GM12878 (cell line): ENCODE measurements around the gene MCEE. TPM values are rescaled to one million over a fixed set of nuclear protein-coding genes. Genes with fewer than 3 reads are reported as not detected.

Experiments used
- CHD2 ChIP-seq: IDR thresholded peaks from 2 replicates; pipeline ENCODE4 v1.6.1; 2011; ENCODE audit warnings: low read depth, low read length, improper control_type of control experiment, borderline replicate concordance
- ESRRA ChIP-seq: IDR thresholded peaks from 2 replicates; pipeline ENCODE4 v1.6.1; 2012; ENCODE audit warnings: mild to moderate bottlenecking, low read length, improper control_type of control experiment
- IKZF2 ChIP-seq, 2 experiments: fragments of 450-650 bp; IDR thresholded peaks; 2 replicates each; pipeline ENCODE4 v1.6.1; 2017; ENCODE audit warnings: mild to moderate bottlenecking in 2 of 2, moderate library complexity in 2 of 2
- MEF2B ChIP-seq: fragments of 450-650 bp; IDR thresholded peaks from 2 replicates; pipeline ENCODE4 v1.6.1; 2018; ENCODE audit warnings: mild to moderate bottlenecking, moderate library complexity; ENCODE audit not compliant: partially characterized antibody, poor library complexity, severe bottlenecking
- RUNX3 ChIP-seq: IDR thresholded peaks from 2 replicates; pipeline ENCODE4 v1.6.1; 2012; ENCODE audit warnings: low read length, inconsistent platforms
- ZNF622 ChIP-seq: fragments of 450-650 bp; IDR thresholded peaks from 2 replicates; pipeline ENCODE4 v1.6.1; 2017; ENCODE audit warnings: mild to moderate bottlenecking, inconsistent platforms
- polyA plus RNA-seq, 11 experiments: library from polyadenylated mRNA; depleted of rRNA in 4 of 11; unstranded in 6 of 11; stranded (reverse) in 5 of 11; fragments of >200 nt; fragmentation: Nextera tagmentation in 4 of 11; fragmentation: Illumina TruSeq in 1 of 11; extraction: Ambion mirVana in 4 of 11; extraction: Trizol in 1 of 11; gene quantifications; 1 replicate in 1 of 11; 2 replicates in 10 of 11; pipeline versions ENCODE4 v1.2.1 to v1.2.3, GENCODE V29; 2011 to 2016; ENCODE audit warnings: inconsistent platforms in 2 of 11, missing spikeins in 2 of 11, low read depth in 1 of 11
- total RNA-seq, 4 experiments: library from RNA; depleted of rRNA in 3 of 4; stranded (reverse); fragments of >200 nt in 3 of 4; fragmentation: Illumina TruSeq in 1 of 4; extraction: Trizol in 1 of 4; gene quantifications; 2 replicates each; pipeline versions ENCODE4 v1.2.1 to v1.2.3, GENCODE V29; 2013 to 2021
- TF ChIP-seq, protein P1 (sequence below), 3 experiments: IDR thresholded peaks in 2 of 3; conservative IDR thresholded peaks in 1 of 3; 2 replicates each; pipeline ENCODE4 v1.5.1; 2011; ENCODE audit warnings: low read depth in 3 of 3, low read length in 3 of 3, mild to moderate bottlenecking in 3 of 3, control low read depth in 2 of 3, moderate library complexity in 2 of 3, inconsistent platforms in 1 of 3, mixed read lengths in 1 of 3; ENCODE audit not compliant: control insufficient read depth in 2 of 3, insufficient read depth in 1 of 3; ENCODE audit errors: extremely low read depth in 1 of 3
- TF ChIP-seq, protein P2 (sequence below): fragments of 450-650 bp; IDR thresholded peaks from 2 replicates; pipeline ENCODE4 v1.6.1; 2017; ENCODE audit warnings: mild to moderate bottlenecking, moderate library complexity
- TF ChIP-seq, protein P3 (sequence below): fragments of 450-650 bp; formaldehyde crosslinking; IDR thresholded peaks from 2 replicates; pipeline ENCODE4 v1.4.0; 2020; ENCODE audit warnings: mild to moderate bottlenecking, moderate library complexity
- TF ChIP-seq, protein P4 (sequence below): fragments of 450-650 bp; IDR thresholded peaks from 2 replicates; pipeline ENCODE4 v1.6.1; 2018; ENCODE audit warnings: borderline replicate concordance, mild to moderate bottlenecking; ENCODE audit not compliant: partially characterized antibody
- TF ChIP-seq, protein P5 (sequence below): fragments of 450-650 bp; formaldehyde crosslinking; IDR thresholded peaks from 2 replicates; pipeline ENCODE4 v1.5.0; 2022; ENCODE audit warnings: mild to moderate bottlenecking, missing genetic modification characterization

The MCEE gene
- total and polyA plus RNA-seq, 10 of the 15 experiments (the other 5 are each of a cell fraction or from before 2014, with no cell fraction given): 17.3 to 63.4 (median 20.9) TPM

DNA sequence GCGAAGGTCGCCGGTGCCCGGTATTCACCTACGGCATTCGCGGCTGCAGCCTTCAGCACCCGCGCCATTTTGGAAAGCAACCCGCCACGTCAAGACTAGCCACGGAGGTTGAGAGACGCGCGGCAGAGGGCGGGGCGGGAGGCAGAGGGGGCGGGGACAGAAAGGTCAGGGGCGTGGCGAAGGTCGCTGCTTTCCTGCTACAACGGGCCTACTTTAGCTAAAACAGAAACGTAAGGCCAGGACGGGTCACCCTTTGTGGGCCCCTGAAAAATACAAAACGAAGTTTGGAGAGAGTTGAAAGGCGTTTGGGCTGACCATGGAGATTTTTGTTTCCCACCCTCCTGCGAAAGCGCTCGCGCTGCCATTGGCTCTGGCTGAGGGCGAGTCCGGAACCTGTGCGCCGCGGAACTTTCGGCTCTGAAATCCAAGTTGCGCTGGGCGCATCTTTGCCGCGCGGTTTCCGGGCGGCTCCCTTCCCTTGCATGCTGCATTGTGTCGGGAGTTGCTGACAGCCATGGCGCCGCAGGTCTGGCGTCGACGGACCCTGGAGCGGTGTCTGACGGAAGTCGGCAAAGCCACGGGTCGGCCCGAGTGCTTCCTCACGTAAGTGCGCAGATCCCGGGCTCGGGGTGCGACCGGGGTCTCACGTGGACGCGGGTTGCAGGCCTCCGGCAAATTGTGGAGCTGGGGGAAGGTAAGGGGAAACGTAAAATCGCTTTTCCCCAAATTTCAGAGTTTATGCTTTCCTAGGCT is at the start of gene MCEE, which contains the start of gene MPHOSPH10 (continued):
- TF ChIP-seq CHD2: 0 out of 2 replicates have a peak, but pooled peaks have one; percentile 60
- peak; percentile 68 for TF ChIP-seq RUNX3
- TF ChIP-seq, protein P1, sequence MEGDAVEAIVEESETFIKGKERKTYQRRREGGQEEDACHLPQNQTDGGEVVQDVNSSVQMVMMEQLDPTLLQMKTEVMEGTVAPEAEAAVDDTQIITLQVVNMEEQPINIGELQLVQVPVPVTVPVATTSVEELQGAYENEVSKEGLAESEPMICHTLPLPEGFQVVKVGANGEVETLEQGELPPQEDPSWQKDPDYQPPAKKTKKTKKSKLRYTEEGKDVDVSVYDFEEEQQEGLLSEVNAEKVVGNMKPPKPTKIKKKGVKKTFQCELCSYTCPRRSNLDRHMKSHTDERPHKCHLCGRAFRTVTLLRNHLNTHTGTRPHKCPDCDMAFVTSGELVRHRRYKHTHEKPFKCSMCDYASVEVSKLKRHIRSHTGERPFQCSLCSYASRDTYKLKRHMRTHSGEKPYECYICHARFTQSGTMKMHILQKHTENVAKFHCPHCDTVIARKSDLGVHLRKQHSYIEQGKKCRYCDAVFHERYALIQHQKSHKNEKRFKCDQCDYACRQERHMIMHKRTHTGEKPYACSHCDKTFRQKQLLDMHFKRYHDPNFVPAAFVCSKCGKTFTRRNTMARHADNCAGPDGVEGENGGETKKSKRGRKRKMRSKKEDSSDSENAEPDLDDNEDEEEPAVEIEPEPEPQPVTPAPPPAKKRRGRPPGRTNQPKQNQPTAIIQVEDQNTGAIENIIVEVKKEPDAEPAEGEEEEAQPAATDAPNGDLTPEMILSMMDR (IDR thresholded peaks at IDR 0.05 in 2 of 3, conservative IDR thresholded peaks at IDR 0.05 in 1 of 3; ENCODE audit: control insufficient read depth in 2 of 3, extremely low read depth in 1 of 3, insufficient read depth in 1 of 3, low read depth in 3 of 3, low read length in 3 of 3): no peak
- peak; percentile 29 to 34; a peak in 3 of 4 replicates for TF ChIP-seq IKZF2 (IDR thresholded peaks at IDR 0.05)
- TF ChIP-seq, protein P2, sequence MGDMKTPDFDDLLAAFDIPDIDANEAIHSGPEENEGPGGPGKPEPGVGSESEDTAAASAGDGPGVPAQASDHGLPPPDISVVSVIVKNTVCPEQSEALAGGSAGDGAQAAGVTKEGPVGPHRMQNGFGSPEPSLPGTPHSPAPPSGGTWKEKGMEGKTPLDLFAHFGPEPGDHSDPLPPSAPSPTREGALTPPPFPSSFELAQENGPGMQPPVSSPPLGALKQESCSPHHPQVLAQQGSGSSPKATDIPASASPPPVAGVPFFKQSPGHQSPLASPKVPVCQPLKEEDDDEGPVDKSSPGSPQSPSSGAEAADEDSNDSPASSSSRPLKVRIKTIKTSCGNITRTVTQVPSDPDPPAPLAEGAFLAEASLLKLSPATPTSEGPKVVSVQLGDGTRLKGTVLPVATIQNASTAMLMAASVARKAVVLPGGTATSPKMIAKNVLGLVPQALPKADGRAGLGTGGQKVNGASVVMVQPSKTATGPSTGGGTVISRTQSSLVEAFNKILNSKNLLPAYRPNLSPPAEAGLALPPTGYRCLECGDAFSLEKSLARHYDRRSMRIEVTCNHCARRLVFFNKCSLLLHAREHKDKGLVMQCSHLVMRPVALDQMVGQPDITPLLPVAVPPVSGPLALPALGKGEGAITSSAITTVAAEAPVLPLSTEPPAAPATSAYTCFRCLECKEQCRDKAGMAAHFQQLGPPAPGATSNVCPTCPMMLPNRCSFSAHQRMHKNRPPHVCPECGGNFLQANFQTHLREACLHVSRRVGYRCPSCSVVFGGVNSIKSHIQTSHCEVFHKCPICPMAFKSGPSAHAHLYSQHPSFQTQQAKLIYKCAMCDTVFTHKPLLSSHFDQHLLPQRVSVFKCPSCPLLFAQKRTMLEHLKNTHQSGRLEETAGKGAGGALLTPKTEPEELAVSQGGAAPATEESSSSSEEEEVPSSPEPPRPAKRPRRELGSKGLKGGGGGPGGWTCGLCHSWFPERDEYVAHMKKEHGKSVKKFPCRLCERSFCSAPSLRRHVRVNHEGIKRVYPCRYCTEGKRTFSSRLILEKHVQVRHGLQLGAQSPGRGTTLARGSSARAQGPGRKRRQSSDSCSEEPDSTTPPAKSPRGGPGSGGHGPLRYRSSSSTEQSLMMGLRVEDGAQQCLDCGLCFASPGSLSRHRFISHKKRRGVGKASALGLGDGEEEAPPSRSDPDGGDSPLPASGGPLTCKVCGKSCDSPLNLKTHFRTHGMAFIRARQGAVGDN: peak; percentile 82
- TF ChIP-seq, protein P3, sequence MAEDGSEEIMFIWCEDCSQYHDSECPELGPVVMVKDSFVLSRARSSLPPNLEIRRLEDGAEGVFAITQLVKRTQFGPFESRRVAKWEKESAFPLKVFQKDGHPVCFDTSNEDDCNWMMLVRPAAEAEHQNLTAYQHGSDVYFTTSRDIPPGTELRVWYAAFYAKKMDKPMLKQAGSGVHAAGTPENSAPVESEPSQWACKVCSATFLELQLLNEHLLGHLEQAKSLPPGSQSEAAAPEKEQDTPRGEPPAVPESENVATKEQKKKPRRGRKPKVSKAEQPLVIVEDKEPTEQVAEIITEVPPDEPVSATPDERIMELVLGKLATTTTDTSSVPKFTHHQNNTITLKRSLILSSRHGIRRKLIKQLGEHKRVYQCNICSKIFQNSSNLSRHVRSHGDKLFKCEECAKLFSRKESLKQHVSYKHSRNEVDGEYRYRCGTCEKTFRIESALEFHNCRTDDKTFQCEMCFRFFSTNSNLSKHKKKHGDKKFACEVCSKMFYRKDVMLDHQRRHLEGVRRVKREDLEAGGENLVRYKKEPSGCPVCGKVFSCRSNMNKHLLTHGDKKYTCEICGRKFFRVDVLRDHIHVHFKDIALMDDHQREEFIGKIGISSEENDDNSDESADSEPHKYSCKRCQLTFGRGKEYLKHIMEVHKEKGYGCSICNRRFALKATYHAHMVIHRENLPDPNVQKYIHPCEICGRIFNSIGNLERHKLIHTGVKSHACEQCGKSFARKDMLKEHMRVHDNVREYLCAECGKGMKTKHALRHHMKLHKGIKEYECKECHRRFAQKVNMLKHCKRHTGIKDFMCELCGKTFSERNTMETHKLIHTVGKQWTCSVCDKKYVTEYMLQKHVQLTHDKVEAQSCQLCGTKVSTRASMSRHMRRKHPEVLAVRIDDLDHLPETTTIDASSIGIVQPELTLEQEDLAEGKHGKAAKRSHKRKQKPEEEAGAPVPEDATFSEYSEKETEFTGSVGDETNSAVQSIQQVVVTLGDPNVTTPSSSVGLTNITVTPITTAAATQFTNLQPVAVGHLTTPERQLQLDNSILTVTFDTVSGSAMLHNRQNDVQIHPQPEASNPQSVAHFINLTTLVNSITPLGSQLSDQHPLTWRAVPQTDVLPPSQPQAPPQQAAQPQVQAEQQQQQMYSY: no peak
- peak; percentile 44 for TF ChIP-seq MEF2B
- TF ChIP-seq ZNF622: no peak
- TF ChIP-seq, protein P4, sequence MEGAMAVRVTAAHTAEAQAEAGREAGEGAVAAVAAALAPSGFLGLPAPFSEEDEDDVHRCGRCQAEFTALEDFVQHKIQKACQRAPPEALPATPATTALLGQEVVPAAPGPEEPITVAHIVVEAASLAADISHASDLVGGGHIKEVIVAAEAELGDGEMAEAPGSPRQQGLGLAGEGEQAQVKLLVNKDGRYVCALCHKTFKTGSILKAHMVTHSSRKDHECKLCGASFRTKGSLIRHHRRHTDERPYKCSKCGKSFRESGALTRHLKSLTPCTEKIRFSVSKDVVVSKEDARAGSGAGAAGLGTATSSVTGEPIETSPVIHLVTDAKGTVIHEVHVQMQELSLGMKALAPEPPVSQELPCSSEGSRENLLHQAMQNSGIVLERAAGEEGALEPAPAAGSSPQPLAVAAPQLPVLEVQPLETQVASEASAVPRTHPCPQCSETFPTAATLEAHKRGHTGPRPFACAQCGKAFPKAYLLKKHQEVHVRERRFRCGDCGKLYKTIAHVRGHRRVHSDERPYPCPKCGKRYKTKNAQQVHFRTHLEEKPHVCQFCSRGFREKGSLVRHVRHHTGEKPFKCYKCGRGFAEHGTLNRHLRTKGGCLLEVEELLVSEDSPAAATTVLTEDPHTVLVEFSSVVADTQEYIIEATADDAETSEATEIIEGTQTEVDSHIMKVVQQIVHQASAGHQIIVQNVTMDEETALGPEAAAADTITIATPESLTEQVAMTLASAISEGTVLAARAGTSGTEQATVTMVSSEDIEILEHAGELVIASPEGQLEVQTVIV: peak; percentile 15
- peak; percentile 48 for TF ChIP-seq ESRRA
- TF ChIP-seq, protein P5, sequence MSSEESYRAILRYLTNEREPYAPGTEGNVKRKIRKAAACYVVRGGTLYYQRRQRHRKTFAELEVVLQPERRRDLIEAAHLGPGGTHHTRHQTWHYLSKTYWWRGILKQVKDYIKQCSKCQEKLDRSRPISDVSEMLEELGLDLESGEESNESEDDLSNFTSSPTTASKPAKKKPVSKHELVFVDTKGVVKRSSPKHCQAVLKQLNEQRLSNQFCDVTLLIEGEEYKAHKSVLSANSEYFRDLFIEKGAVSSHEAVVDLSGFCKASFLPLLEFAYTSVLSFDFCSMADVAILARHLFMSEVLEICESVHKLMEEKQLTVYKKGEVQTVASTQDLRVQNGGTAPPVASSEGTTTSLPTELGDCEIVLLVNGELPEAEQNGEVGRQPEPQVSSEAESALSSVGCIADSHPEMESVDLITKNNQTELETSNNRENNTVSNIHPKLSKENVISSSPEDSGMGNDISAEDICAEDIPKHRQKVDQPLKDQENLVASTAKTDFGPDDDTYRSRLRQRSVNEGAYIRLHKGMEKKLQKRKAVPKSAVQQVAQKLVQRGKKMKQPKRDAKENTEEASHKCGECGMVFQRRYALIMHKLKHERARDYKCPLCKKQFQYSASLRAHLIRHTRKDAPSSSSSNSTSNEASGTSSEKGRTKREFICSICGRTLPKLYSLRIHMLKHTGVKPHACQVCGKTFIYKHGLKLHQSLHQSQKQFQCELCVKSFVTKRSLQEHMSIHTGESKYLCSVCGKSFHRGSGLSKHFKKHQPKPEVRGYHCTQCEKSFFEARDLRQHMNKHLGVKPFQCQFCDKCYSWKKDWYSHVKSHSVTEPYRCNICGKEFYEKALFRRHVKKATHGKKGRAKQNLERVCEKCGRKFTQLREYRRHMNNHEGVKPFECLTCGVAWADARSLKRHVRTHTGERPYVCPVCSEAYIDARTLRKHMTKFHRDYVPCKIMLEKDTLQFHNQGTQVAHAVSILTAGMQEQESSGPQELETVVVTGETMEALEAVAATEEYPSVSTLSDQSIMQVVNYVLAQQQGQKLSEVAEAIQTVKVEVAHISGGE (CRISPR knock-in tag): peak; percentile 97
